ENCODE measurements around the gene MACO1.

GRCh38 chr1:25445993-25446538, 15.4 kb downstream of the MACO1 start:
- TF ChIP-seq CTCF (IDR thresholded peaks at IDR 0.05), result no peak
- TF ChIP-seq POLR2A (IDR thresholded peaks at IDR 0.05), result no peak

All from thyroid gland (tissue), 4 donors.